A673 (cell line): Measurements from ENCODE around the gene KIF1A. TPM values are rescaled to one million over a fixed set of nuclear protein-coding genes. Genes with fewer than 3 reads are reported as not detected.

ENCODE experiments used
- BruUV-seq: library from RNA; stranded (reverse); fragments of 400-500 nt; replicated peaks from 2 replicates; lab custom pipeline; 2021; lab: Mats Ljungman, UMichigan
- CTCF ChIA-PET: fragments of 300-600 bp; sonication (Branson Sonifier 250); formaldehyde crosslinking; loops from one replicate; lab custom pipeline; 2022; ENCODE audit warnings: antibody characterized with exemption; lab: Charles Lee
- POLR2A ChIA-PET: fragments of 300-600 bp; sonication (Branson Sonifier 250); formaldehyde crosslinking; loops from one replicate; lab custom pipeline; 2022; ENCODE audit warnings: antibody characterized with exemption; ENCODE audit not compliant: low non-redundant PET; lab: Charles Lee
- DNase-seq: peaks from one replicate; pipeline ENCODE4 v3.0.0-alpha.2; 2015; ENCODE audit warnings: low spot score
- H3K27ac ChIP-seq: fragments of 200-600 bp; sonication (generic); 2 replicates; pipeline ENCODE4 v1.5.1; 2016; ENCODE audit warnings: mixed run types, low read depth, mild to moderate bottlenecking, mixed read lengths, antibody characterized with exemption, low read length; ENCODE audit not compliant: poor library complexity, severe bottlenecking
- H3K27me3 ChIP-seq: fragments of 200-600 bp; sonication (generic); replicated peaks from 2 replicates; pipeline ENCODE4 v1.6.1; 2017; ENCODE audit warnings: mixed run types, low read depth, mild to moderate bottlenecking, mixed read lengths, antibody characterized with exemption, low read length; ENCODE audit not compliant: insufficient read depth, poor library complexity
- H3K36me3 ChIP-seq: fragments of 200-600 bp; sonication (generic); 2 replicates; pipeline ENCODE4 v1.6.1; 2016; ENCODE audit warnings: mixed run types, mild to moderate bottlenecking, mixed read lengths, antibody characterized with exemption, low read length; ENCODE audit not compliant: insufficient read depth, poor library complexity, severe bottlenecking
- H3K4me1 ChIP-seq: fragments of 200-600 bp; sonication (generic); 2 replicates; pipeline ENCODE4 v1.6.1; 2017; ENCODE audit warnings: mixed run types, mild to moderate bottlenecking, mixed read lengths, antibody characterized with exemption, low read length; ENCODE audit not compliant: insufficient read depth, poor library complexity, severe bottlenecking
- H3K4me3 ChIP-seq: fragments of 200-600 bp; sonication (generic); 2 replicates; pipeline ENCODE4 v1.5.1; 2016; ENCODE audit warnings: low read depth, mixed run types, mild to moderate bottlenecking, mixed read lengths, low read length; ENCODE audit not compliant: poor library complexity, severe bottlenecking
- H3K9me3 ChIP-seq: fragments of 200-600 bp; sonication (generic); 2 replicates; pipeline ENCODE4 v1.6.1; 2016; ENCODE audit warnings: mixed run types, low read depth, mild to moderate bottlenecking, mixed read lengths, antibody characterized with exemption, low read length; ENCODE audit not compliant: poor library complexity, severe bottlenecking
- EZH2 ChIP-seq: fragments of 200-600 bp; sonication (generic); IDR thresholded peaks from 2 replicates; pipeline ENCODE4 v1.6.1; 2017; ENCODE audit warnings: borderline replicate concordance, low read depth, mild to moderate bottlenecking, mixed read lengths, antibody characterized with exemption, low read length; ENCODE audit not compliant: poor library complexity, severe bottlenecking
- intact Hi-C: fragments of 100-400 bp; cut with micrococcal nuclease; formaldehyde crosslinking; loops from one replicate; pipeline ENCODE4 v1.10.0; 2022; ENCODE audit not compliant: unreplicated experiment
- total RNA-seq: library from RNA; stranded (reverse); gene quantifications from 2 replicates; pipeline ENCODE4 v1.2.3, GENCODE V29; 2021
- TF ChIP-seq, protein P1 (sequence below): fragments of 300-800, 200-600 bp; sonication (generic); conservative IDR thresholded peaks from 2 replicates; pipeline ENCODE4 v1.5.1; 2017; ENCODE audit warnings: low read depth, mild to moderate bottlenecking, antibody characterized with exemption, low read length, moderate library complexity, mixed read lengths

Gene KIF1A
- total RNA-seq, 1 experiment from 2014 or later, result 330 TPM

DNA sequence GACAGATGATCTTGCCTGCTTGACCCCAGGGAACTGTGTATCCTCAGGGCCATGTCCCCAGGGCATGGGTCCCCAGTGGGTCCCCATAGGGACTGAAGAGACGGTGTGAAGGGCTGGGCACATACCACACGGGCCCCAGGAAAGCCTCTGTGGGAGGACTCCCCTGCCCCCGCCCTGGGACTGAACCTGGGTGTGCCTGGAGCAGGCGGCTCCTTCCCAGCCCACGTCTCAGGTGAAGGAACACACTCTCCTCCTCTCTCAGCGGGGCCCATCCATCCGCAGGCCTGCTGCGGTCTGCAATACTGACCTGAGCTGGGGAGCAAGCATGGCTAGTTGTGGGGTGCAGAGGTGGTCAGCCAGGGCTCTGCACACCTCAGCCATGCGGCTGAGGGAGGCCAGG is 45.2 kb downstream of the KIF1A start:
- H3K27me3 ChIP-seq, result no peaks in the 10 kb centered on the region
- H3K4me3 ChIP-seq, result no peak overlapping the region
- intact Hi-C loops, result no loop called here
- CTCF ChIA-PET, result no interaction called here
- POLR2A ChIA-PET, result no interaction called here
- H3K4me1 ChIP-seq, result no peaks in the 10 kb centered on the region
- no TSS peak for BruUV-seq
- no peak overlapping the region for H3K27ac ChIP-seq
- H3K9me3 ChIP-seq, result no peaks in the 10 kb centered on the region
- no peak for TF ChIP-seq EZH2
- TF ChIP-seq, protein P1, sequence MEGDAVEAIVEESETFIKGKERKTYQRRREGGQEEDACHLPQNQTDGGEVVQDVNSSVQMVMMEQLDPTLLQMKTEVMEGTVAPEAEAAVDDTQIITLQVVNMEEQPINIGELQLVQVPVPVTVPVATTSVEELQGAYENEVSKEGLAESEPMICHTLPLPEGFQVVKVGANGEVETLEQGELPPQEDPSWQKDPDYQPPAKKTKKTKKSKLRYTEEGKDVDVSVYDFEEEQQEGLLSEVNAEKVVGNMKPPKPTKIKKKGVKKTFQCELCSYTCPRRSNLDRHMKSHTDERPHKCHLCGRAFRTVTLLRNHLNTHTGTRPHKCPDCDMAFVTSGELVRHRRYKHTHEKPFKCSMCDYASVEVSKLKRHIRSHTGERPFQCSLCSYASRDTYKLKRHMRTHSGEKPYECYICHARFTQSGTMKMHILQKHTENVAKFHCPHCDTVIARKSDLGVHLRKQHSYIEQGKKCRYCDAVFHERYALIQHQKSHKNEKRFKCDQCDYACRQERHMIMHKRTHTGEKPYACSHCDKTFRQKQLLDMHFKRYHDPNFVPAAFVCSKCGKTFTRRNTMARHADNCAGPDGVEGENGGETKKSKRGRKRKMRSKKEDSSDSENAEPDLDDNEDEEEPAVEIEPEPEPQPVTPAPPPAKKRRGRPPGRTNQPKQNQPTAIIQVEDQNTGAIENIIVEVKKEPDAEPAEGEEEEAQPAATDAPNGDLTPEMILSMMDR, result no peak
- peaks cover 48% of the 10 kb centered on the region for H3K36me3 ChIP-seq
- DNase-seq, result no peak

DNA sequence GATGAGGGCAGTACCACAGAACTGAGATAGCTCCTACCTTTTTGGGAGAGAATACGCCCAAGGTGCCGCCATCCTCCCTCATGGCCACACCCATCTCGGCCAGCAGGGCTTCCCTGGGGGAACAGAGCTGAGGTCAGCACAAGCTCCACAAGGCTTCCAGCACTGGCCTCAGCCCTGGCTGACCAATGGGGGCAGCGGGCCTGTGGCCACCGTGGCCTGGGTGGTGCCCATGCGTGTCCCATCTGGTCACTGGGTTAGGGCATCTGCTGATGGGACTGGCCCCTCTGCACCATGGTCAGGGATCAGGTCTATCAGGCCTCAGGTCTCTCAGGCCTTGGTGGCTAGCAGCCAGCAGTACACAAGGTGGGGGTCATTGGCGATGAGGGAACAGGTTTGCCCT is 50.9 kb downstream of the KIF1A start:
- H3K27ac ChIP-seq, result no peak overlapping the region
- no TSS peak for BruUV-seq
- DNase-seq, result no peak
- TF ChIP-seq, protein P1, result no peak
- peaks cover 71% of the 10 kb centered on the region for H3K36me3 ChIP-seq
- ChIA-PET POLR2A (no interaction called here), CTCF (no interaction called here)
- no peaks in the 10 kb centered on the region for H3K9me3 ChIP-seq
- intact Hi-C loops, result no loop called here
- no peak overlapping the region for H3K4me3 ChIP-seq
- H3K27me3 ChIP-seq, result no peaks in the 10 kb centered on the region
- H3K4me1 ChIP-seq, result no peaks in the 10 kb centered on the region

- no TSS peak for BruUV-seq
- Histone ChIP-seq H3K27ac (no peak overlapping the region), H3K27me3 (no peaks in the 10 kb centered on the region), H3K9me3 (no peaks in the 10 kb centered on the region), H3K4me1 (no peaks in the 10 kb centered on the region), H3K4me3 (no peak overlapping the region), H3K36me3 (peaks cover 64% of the 10 kb centered on the region)
- intact Hi-C loops, result no loop called here
- ChIA-PET POLR2A (no interaction called here), CTCF (no interaction called here)
- TF ChIP-seq, protein P1, result no peak
- no peak for TF ChIP-seq EZH2
- DNase-seq, result no peak
Measured at GRCh38 chr2:240768216-240768615, 51.8 kb downstream of the KIF1A start.
